Choroid plexus epithelial cell (primary cell): ENCODE measurements around the gene KCNJ15.

ENCODE experiments used
- DNase-seq: peaks from one replicate; pipeline ENCODE4 v3.0.0-alpha.2; 2010; ENCODE audit warnings: low read depth
- H3K4me3 ChIP-seq: 2 replicates; pipeline ENCODE4 v1.5.1; 2011; ENCODE audit warnings: low read depth, mild to moderate bottlenecking, control low read depth, low read length, moderate library complexity
- TF ChIP-seq, protein P1 (sequence below): conservative IDR thresholded peaks from 2 replicates; pipeline ENCODE4 v1.5.1; 2011; ENCODE audit warnings: low read depth, mild to moderate bottlenecking, control low read depth, inconsistent platforms, low read length, moderate library complexity

The KCNJ15 gene

DNA sequence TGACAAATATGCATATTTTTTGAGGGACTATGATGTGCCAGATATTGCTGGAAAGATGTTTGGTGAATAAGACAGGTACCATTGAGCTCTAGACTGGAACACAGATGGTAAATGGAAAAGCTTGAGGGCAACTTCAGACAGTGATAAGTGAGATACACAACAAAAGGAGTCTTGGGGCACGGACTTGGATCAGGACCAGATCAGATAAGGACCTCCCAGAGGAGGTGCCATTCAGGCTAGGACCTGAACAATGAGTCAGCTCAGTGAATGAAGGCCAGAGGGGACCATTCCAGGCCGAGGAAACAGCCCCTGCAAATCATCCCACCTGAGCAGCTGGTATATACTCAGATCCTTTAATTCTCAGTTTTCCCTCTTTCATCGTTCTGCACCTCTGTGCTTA is 1.8 kb upstream of the KCNJ15 start:
- TF ChIP-seq, protein P1, sequence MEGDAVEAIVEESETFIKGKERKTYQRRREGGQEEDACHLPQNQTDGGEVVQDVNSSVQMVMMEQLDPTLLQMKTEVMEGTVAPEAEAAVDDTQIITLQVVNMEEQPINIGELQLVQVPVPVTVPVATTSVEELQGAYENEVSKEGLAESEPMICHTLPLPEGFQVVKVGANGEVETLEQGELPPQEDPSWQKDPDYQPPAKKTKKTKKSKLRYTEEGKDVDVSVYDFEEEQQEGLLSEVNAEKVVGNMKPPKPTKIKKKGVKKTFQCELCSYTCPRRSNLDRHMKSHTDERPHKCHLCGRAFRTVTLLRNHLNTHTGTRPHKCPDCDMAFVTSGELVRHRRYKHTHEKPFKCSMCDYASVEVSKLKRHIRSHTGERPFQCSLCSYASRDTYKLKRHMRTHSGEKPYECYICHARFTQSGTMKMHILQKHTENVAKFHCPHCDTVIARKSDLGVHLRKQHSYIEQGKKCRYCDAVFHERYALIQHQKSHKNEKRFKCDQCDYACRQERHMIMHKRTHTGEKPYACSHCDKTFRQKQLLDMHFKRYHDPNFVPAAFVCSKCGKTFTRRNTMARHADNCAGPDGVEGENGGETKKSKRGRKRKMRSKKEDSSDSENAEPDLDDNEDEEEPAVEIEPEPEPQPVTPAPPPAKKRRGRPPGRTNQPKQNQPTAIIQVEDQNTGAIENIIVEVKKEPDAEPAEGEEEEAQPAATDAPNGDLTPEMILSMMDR, result no peak
- H3K4me3 ChIP-seq, result no peak overlapping the region
- no peak for DNase-seq

DNA sequence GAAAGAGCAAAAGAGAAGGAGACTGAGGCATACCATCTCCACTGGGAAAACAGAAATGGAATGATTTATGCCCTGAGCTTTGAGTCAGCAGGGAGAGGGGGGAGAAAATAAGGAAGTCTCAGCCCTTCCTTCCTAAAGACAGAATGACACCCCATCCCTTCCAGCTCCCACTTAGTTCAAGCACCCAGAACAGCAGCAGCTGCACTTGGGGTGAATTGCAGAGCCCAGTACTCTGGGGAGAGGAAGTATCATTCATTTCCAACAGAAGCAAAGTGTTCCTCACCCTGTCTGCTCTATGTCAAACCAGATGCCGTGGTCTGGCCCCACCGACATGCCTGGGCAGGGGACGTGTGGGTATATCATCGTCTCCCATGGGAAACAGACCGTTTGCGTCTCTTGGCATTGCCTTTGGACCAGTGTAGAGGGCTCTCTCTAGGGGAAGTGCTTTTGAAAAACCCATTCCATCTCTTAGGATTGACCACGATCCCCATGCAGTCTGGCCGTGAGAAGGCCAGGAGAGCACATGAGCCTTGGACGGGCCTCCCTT is 1.1 kb upstream of the KCNJ15 start:
- TF ChIP-seq, protein P1, result no peak
- DNase-seq, result no peak
- H3K4me3 ChIP-seq, result no peak overlapping the region

DNA sequence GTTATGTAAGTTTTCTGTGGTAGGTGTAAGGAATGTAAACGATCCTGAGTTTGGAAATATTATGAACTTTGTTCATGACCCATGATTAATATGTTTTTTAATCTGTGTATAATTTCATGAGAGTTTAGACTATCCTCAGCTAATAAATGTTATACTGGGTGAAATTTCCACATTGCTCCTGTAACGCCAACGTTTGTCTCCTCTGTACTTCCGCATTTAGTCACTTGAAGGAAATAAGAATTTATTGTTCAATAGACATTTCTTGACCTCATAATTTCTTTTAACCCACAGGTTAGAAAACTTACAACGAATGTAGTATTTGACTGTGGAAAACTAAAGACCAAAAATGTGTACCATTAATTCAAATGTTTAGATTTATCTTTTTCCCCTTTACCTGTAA is 876 bp downstream of the KCNJ15 start:
- no peak overlapping the region for H3K4me3 ChIP-seq

DNA sequence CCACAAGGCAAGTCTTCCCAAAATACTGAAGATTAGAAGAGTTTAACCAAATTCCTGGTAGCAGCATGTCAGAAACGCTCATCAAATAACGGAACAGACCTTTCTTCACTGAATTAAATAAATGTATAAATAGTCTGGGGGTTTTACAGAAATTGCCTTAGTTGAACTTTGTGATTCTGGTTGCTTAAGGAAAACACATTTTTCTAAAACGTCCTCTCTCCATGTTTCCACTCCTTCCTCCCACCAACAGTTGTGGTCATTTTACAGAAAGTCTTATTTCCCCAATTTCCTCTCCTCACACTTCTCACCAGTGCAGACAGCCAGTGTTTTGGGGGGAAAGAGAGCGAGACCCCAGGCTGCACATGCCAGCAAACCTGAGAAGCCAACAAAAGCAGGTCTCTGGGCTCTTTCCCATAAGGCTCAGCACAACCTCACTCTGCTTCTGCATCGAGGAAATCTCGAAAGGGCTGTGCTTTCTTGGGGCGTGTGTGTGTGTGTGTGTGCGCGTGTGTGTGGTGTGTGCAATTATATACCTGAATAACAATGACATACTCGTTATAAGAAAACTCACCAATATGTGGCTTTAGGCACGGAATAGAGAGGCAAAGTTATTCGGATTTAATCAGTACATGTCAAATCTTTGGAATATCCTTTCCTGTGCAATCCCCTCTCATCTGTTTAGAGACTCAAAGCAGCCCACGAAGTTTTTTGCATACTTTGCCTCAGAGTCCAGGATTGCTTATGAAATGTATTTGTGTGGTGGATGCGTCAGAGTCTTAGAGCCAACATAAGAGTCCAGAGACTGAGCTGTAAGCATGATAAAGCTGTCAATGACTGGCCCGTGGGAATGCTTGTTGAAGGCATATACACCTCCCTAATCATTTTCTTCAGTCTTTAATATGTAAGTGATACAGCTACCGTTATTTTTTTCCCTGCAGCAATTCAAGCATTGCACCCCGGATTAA is 2.0 kb downstream of the KCNJ15 start:
- TF ChIP-seq, protein P1, result no peak

More for the DNA sequence above, 876 bp downstream of the KCNJ15 start:
- TF ChIP-seq, protein P1, result no peak
- DNase-seq, result no peak

DNA sequence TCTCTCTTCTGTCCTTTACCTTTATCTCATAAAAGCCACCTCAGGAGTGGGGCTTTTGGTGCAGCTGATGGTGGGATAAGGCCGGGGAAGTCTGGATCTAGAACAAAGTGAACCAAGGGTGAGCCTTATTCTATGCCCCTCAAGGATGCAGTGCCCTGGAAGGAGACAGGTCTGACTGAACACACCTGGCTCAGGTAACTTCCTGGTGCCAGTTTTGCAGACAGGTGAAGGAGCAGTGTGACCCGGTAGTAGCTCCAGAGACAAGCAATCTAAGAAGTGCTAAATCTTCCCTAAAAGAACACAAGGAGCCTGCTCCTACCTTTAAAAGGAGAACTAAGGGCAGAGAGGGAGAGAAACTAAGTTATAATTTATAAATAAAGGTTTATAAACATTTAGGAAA is 2.9 kb downstream of the KCNJ15 start:
- DNase-seq, result no peak
- TF ChIP-seq, protein P1, result no peak
- no peak overlapping the region for H3K4me3 ChIP-seq

More for the DNA sequence above, 2.0 kb downstream of the KCNJ15 start:
- DNase-seq, result peak; percentile 74
- H3K4me3 ChIP-seq, result no peak overlapping the region

DNA sequence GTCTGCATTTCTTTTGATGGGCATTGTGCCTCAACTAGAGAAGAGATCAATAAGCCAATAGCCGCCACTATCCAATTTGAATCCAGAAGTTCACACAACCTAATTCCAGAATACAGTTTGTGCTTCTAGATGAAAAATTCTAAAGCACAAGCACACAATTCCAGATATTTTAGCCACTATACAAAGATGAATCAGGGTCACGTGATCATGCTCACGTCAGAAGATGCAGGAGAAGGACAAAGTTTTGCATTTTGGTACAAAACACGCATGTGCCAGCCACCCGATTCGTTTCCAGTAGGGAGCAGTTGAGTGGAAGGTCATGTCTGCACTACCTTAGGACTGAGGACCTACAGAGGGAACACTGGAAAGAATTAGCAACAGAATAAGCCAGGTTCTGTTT is 3.6 kb downstream of the KCNJ15 start:
- TF ChIP-seq, protein P1, result no peak
- no peak overlapping the region for H3K4me3 ChIP-seq
- no peak for DNase-seq
